GM12892 (cell line): Measurements from ENCODE around the gene CLIC5.

Experiments used
- DNase-seq: peaks from one replicate; pipeline ENCODE4 v3.0.0; 2011; ENCODE audit not compliant: insufficient read length
- FAIRE-seq: peaks from 2 replicates; lab custom pipeline; 2011; peaks lifted over from hg19 to GRCh38; lab: Jason Lieb, UNC
- POLR2A ChIP-seq: IDR thresholded peaks from 2 replicates; pipeline ENCODE4 v1.6.1; 2011; ENCODE audit warnings: low read depth, low read length, control low read depth
- POLR2AphosphoS5 ChIP-seq: IDR thresholded peaks from 2 replicates; pipeline ENCODE4 v1.6.1; 2011; ENCODE audit warnings: low read depth, low read length, control low read depth
- TAF1 ChIP-seq: IDR thresholded peaks from 2 replicates; pipeline ENCODE4 v1.6.1; 2011; ENCODE audit warnings: low read depth, mild to moderate bottlenecking, control low read depth, low read length, borderline replicate concordance

CLIC5 gene

GRCh38 chr6:45955597-45955996 is 60.1 kb downstream of the CLIC5 start:
- FAIRE-seq (no peak), DNase-seq (no peak)
- TF ChIP-seq POLR2A (no peak), POLR2AphosphoS5 (no peak), TAF1 (no peak)

GRCh38 chr6:45952546-45952945 is 63.1 kb downstream of the CLIC5 start:
- FAIRE-seq (no peak), DNase-seq (no peak)
- TF ChIP-seq TAF1 (no peak), POLR2A (no peak), POLR2AphosphoS5 (no peak)

- no peak for FAIRE-seq
- TF ChIP-seq POLR2A: no peak
- no peak for TF ChIP-seq TAF1
- TF ChIP-seq POLR2AphosphoS5: no peak
- no peak for DNase-seq
Measured at GRCh38 chr6:45952168-45952529, 63.5 kb downstream of the CLIC5 start.

- no peak for TF ChIP-seq POLR2A
- TF ChIP-seq POLR2AphosphoS5: no peak
- TF ChIP-seq TAF1: no peak
- no peak for FAIRE-seq
- no peak for DNase-seq
Measured at GRCh38 chr6:45951321-45952167, 64.1 kb downstream of the CLIC5 start.

- DNase-seq (no peak), FAIRE-seq (no peak)
- TF ChIP-seq TAF1 (no peak), POLR2A (no peak)
Measured at GRCh38 chr6:45949256-45949655, 66.4 kb downstream of the CLIC5 start.

- TF ChIP-seq TAF1: no peak
- no peak for TF ChIP-seq POLR2A
- TF ChIP-seq POLR2AphosphoS5: no peak
- DNase-seq (no peak), FAIRE-seq (no peak)
Measured at GRCh38 chr6:45947807-45948206, 67.9 kb downstream of the CLIC5 start.

- FAIRE-seq (no peak), DNase-seq (no peak)
- no peak for TF ChIP-seq POLR2AphosphoS5
- no peak for TF ChIP-seq POLR2A
- TF ChIP-seq TAF1: no peak
Measured at GRCh38 chr6:45946887-45947286, 68.8 kb downstream of the CLIC5 start.

- no peak for TF ChIP-seq POLR2A
- TF ChIP-seq TAF1: no peak
- TF ChIP-seq POLR2AphosphoS5: no peak
- DNase-seq: no peak
- no peak for FAIRE-seq
Measured at GRCh38 chr6:45946352-45946751, 69.3 kb downstream of the CLIC5 start.

GRCh38 chr6:45942953-45943352 is 72.7 kb downstream of the CLIC5 start:
- DNase-seq (no peak), FAIRE-seq (no peak)
- no peak for TF ChIP-seq POLR2AphosphoS5
- no peak for TF ChIP-seq POLR2A
- no peak for TF ChIP-seq TAF1

- no peak for FAIRE-seq
- TF ChIP-seq POLR2A: no peak
- TF ChIP-seq TAF1: no peak
- no peak for TF ChIP-seq POLR2AphosphoS5
Measured at GRCh38 chr6:45933855-45934254, 81.8 kb downstream of the CLIC5 start.

GRCh38 chr6:45931232-45931631 is 84.4 kb downstream of the CLIC5 start:
- no peak for TF ChIP-seq POLR2A
- TF ChIP-seq POLR2AphosphoS5: no peak
- TF ChIP-seq TAF1: no peak
- DNase-seq: no peak
- FAIRE-seq: no peak

More at GRCh38 chr6:45933855-45934254, 81.8 kb downstream of the CLIC5 start:
- no peak for DNase-seq

GRCh38 chr6:45930420-45931040 is 85.1 kb downstream of the CLIC5 start:
- DNase-seq (peak; percentile 34), FAIRE-seq (no peak)

More at GRCh38 chr6:45930420-45931040, 85.1 kb downstream of the CLIC5 start:
- TF ChIP-seq TAF1: no peak
- TF ChIP-seq POLR2AphosphoS5: no peak
- TF ChIP-seq POLR2A: no peak
